GM12872 (cell line): ENCODE data around the gene MARCHF10.

Experiments used
- TF ChIP-seq, protein P1 (sequence below): IDR thresholded peaks from 3 replicates; pipeline ENCODE4 v1.5.1; 2011; ENCODE audit warnings: low read depth, mild to moderate bottlenecking, low read length, moderate library complexity; ENCODE audit not compliant: insufficient read depth

MARCHF10 gene

GRCh38 chr17:62809656-62810055, 1.5 kb upstream of the MARCHF10 start:
- TF ChIP-seq, protein P1, sequence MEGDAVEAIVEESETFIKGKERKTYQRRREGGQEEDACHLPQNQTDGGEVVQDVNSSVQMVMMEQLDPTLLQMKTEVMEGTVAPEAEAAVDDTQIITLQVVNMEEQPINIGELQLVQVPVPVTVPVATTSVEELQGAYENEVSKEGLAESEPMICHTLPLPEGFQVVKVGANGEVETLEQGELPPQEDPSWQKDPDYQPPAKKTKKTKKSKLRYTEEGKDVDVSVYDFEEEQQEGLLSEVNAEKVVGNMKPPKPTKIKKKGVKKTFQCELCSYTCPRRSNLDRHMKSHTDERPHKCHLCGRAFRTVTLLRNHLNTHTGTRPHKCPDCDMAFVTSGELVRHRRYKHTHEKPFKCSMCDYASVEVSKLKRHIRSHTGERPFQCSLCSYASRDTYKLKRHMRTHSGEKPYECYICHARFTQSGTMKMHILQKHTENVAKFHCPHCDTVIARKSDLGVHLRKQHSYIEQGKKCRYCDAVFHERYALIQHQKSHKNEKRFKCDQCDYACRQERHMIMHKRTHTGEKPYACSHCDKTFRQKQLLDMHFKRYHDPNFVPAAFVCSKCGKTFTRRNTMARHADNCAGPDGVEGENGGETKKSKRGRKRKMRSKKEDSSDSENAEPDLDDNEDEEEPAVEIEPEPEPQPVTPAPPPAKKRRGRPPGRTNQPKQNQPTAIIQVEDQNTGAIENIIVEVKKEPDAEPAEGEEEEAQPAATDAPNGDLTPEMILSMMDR = no peak

DNA sequence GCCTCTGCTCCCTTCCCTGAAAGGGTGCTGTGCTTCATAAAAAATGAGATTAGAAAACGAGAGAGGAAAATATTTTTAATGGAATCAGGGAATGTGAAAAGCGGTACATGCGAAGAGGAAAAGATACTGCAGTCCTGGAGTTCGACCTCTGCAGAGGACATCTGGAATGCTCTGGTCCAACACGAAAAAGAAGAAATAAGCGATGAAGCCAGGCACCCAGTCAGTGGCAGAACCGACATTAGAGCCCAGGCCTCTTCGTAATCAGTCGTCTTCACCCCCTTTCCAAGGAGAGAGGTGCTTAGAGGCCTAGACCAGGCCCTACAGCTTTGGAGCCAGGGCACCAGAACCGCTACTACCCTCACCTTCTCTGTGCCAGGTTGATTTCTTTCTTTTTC, 459 bp upstream of the MARCHF10 start:
- TF ChIP-seq, protein P1 = no peak

DNA sequence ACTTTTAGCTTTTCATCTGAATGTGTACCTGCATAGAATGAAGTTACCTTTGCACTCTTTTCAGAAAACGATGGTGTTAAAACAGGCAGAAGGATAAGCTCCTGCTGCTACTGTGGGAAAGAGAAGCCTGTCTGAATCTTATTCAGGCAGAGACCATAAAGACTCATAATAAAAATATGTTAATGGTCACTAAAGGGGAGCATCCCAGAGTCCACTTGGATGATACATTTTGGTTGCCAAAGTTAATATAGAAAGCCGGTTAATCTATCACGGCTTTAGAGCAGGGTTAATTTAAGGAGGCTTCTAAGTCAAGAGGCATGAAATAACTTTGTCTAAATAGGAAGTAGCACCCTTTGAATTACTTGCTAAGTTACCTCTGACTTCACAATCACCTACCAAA, 2.9 kb downstream of the MARCHF10 start:
- TF ChIP-seq, protein P1 = no peak

- TF ChIP-seq, protein P1 = no peak
These were observed 3.3 kb downstream of the MARCHF10 start for GRCh38 chr17:62804822-62805221.

DNA sequence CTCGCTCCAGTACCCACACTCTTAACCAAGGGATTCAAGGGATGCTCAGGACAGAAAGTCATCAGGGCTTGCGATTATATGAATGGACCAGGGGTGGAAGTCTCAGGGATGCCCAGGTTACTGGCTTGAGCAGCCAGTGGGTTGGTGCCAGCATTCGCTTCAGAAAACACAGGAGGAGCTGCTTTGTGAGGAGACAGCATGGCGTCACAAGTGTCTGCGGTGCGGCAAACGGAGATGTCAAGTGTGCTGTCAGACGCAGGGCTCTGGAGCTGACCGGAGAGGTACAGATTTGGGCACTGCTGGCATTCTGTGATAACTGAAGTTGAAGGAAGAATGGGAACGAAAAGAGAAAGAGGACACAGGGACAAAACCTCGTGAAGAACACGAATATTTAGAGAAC, 4.1 kb downstream of the MARCHF10 start:
- TF ChIP-seq, protein P1 = no peak

- TF ChIP-seq, protein P1 = no peak
These were observed 5.4 kb downstream of the MARCHF10 start for GRCh38 chr17:62802561-62803205.

GRCh38 chr17:62801553-62802114, 6.5 kb downstream of the MARCHF10 start:
- TF ChIP-seq, protein P1 = no peak
